ENCODE results near the gene MRPS2. TPM values are rescaled to one million over a fixed set of nuclear protein-coding genes. Genes with fewer than 3 reads are reported as not detected.

Gene MRPS2
- total RNA-seq, 1 donor from 2014 or later, result 23.4 TPM

DNA sequence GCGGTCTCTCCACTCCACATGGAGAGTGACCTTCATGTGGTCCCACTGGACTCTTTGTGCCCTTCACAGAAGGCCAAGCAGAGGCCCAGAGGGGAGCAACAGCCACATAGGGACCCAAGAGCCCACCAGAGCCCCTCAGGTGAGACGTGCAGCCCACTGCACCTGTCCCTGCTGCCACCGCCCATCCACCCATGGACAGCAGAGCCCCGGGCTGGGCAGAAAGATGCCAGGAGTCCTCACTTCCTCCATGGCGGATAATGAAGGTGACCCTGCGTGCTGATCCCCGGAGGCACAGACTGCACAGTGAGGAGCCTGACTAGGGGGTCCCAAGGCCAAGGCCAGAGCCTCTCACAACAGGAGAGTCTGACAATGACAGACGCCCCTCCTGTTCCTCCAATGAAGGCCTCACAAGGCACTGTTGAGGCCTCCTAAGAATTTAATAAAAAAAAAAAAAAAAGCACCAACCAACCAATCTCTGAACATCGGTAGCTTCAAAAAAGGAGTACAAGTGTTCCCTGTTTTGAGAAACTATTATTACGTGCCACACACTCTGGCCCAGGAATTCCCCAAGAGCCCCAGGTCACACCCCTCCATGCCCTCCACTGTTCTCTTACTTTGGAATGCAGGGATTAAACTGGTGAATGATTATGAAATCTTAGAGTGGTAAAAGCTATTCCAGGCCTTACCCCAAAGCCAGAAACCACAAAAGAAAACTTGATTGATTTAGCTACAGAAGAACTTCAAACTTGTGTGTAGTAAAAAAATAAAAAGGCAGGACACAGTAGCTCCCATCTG is 23.7 kb upstream of the MRPS2 start:
- Mint-ChIP-seq H3K27me3 (ENCODE audit: insufficient read depth, low read depth) (peaks cover 12% of the 10 kb centered on the region), H3K4me3 (no peak overlapping the region), H3K4me1 (peaks cover 54% of the 10 kb centered on the region), H3K36me3 (no peaks in the 10 kb centered on the region), H3K9me3 (no peaks in the 10 kb centered on the region), H3K27ac (no peak overlapping the region)
- H3K4me1 ChIP-seq, result peaks cover 30% of the 10 kb centered on the region
- H3K27ac ChIP-seq, result no peak overlapping the region
- H4K20me1 ChIP-seq (ENCODE audit: low read depth), result peaks cover 17% of the 10 kb centered on the region
- DNase-seq (ENCODE audit: low spot score), result no peak
- H3K36me3 ChIP-seq, result no peaks in the 10 kb centered on the region
- H3K4me2 ChIP-seq, result no peak overlapping the region
- peaks cover 27% of the 10 kb centered on the region for H3F3A ChIP-seq (ENCODE audit: low read depth)
- no peak overlapping the region for H2AFZ ChIP-seq (replicated peaks)
- H3K27me3 ChIP-seq, result no peaks in the 10 kb centered on the region
- TF ChIP-seq EZH2 (IDR thresholded peaks at IDR 0.05), result no peak
- no peak for TF ChIP-seq EZH2phosphoT487 (IDR thresholded peaks at IDR 0.05)
- H3K79me2 ChIP-seq (ENCODE audit: low read depth), result peaks cover 18% of the 10 kb centered on the region
- no peak overlapping the region for H3K9ac ChIP-seq
- no peaks in the 10 kb centered on the region for H3K9me3 ChIP-seq (ENCODE audit: low read depth)
- no peak overlapping the region for H3K4me3 ChIP-seq

GRCh38 chr9:135478191-135478590 is 22.3 kb upstream of the MRPS2 start:
- Histone ChIP-seq H3K4me1 (peaks cover 16% of the 10 kb centered on the region), H2AFZ (replicated peaks) (no peak overlapping the region), H3K36me3 (no peaks in the 10 kb centered on the region), H3F3A (ENCODE audit: low read depth) (peaks cover 20% of the 10 kb centered on the region), H3K9me3 (ENCODE audit: low read depth) (no peaks in the 10 kb centered on the region), H3K27ac (no peak overlapping the region), H3K27me3 (no peaks in the 10 kb centered on the region), H3K4me2 (no peak overlapping the region), H3K9ac (no peak overlapping the region), H4K20me1 (ENCODE audit: low read depth) (peaks cover 27% of the 10 kb centered on the region), H3K4me3 (no peak overlapping the region), H3K79me2 (ENCODE audit: low read depth) (peaks cover 31% of the 10 kb centered on the region)
- H3K4me1 Mint-ChIP-seq, result peaks cover 43% of the 10 kb centered on the region
- peak overlapping the region; percentile 60 for H3K27ac Mint-ChIP-seq
- H3K36me3 Mint-ChIP-seq, result peaks cover 2% of the 10 kb centered on the region
- H3K4me3 Mint-ChIP-seq, result peak overlapping the region; percentile 89
- no peak for TF ChIP-seq EZH2phosphoT487 (IDR thresholded peaks at IDR 0.05)
- H3K27me3 Mint-ChIP-seq (ENCODE audit: insufficient read depth, low read depth), result peaks cover 10% of the 10 kb centered on the region
- no peaks in the 10 kb centered on the region for H3K9me3 Mint-ChIP-seq
- no peak for DNase-seq (ENCODE audit: low spot score)

- Histone ChIP-seq H2AFZ (replicated peaks) (no peak overlapping the region), H3K9ac (no peak overlapping the region), H3K4me2 (peak overlapping the region; percentile 79), H3K9me3 (ENCODE audit: low read depth) (no peaks in the 10 kb centered on the region), H3K79me2 (ENCODE audit: low read depth) (peaks cover 38% of the 10 kb centered on the region), H4K20me1 (ENCODE audit: low read depth) (peaks cover 31% of the 10 kb centered on the region), H3F3A (ENCODE audit: low read depth) (peaks cover 20% of the 10 kb centered on the region), H3K27ac (no peak overlapping the region), H3K4me3 (peak overlapping the region; percentile 68), H3K36me3 (no peaks in the 10 kb centered on the region), H3K4me1 (peaks cover 16% of the 10 kb centered on the region), H3K27me3 (no peaks in the 10 kb centered on the region)
- no peaks in the 10 kb centered on the region for H3K9me3 Mint-ChIP-seq
- peak; percentile 50 for DNase-seq (ENCODE audit: low spot score)
- H3K36me3 Mint-ChIP-seq, result peaks cover 5% of the 10 kb centered on the region
- peaks cover 35% of the 10 kb centered on the region for H3K4me1 Mint-ChIP-seq
- peak overlapping the region; percentile 60 for H3K27ac Mint-ChIP-seq
- no peak for TF ChIP-seq EZH2 (IDR thresholded peaks at IDR 0.05)
- TF ChIP-seq, protein P1, sequence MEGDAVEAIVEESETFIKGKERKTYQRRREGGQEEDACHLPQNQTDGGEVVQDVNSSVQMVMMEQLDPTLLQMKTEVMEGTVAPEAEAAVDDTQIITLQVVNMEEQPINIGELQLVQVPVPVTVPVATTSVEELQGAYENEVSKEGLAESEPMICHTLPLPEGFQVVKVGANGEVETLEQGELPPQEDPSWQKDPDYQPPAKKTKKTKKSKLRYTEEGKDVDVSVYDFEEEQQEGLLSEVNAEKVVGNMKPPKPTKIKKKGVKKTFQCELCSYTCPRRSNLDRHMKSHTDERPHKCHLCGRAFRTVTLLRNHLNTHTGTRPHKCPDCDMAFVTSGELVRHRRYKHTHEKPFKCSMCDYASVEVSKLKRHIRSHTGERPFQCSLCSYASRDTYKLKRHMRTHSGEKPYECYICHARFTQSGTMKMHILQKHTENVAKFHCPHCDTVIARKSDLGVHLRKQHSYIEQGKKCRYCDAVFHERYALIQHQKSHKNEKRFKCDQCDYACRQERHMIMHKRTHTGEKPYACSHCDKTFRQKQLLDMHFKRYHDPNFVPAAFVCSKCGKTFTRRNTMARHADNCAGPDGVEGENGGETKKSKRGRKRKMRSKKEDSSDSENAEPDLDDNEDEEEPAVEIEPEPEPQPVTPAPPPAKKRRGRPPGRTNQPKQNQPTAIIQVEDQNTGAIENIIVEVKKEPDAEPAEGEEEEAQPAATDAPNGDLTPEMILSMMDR (IDR thresholded peaks at IDR 0.05), result peak; percentile 33
- H3K27me3 Mint-ChIP-seq (ENCODE audit: insufficient read depth, low read depth), result peaks cover 10% of the 10 kb centered on the region
- peak overlapping the region; percentile 89 for H3K4me3 Mint-ChIP-seq
These were observed 21.5 kb upstream of the MRPS2 start for GRCh38 chr9:135478829-135479468.

DNA sequence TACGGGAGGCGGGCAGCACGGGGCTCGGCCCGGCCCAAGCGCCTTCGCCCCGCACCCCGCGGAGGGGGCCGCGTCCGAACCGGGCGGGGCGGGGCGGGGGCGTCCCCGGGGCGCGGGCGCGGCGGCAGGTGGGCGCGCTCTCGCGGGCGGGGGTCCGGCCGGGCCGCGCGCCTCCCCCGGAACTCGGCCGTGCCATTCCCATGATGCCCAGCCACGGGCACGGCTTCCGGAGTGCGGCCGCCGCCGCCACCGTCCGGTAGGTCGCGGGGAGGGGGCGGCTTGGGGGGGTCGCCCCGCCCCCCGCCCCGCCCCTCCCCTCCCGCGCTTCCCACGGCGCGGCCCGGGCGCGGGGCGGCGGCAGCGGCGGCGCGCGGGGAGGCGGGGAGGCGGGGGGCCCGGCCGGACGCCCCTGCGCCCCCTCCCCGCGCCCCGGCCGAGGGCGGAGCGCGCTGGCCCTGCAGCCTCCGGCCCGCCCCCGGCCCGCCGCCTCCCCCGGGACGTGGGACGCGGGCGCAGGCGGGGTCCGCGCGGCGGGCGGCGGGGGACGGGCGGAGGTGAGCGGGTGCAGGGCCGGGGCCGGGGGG is 20.9 kb upstream of the MRPS2 start, which contains the start of gene PPP1R26:
PPP1R26 (plus strand) TSS at position 314 of the 584 bp plus-strand sequence. CDS start 4,729 bp downstream, outside the sequence.
- H3K79me2 ChIP-seq (ENCODE audit: low read depth), result peaks cover 38% of the 10 kb centered on the region
- peaks cover 10% of the 10 kb centered on the region for H3K27me3 Mint-ChIP-seq (ENCODE audit: insufficient read depth, low read depth)
- H3K9ac ChIP-seq, result peak within 1 kb of the TSS; percentile 76
- peak; percentile 74 for DNase-seq (ENCODE audit: low spot score)
- peak within 1 kb of the TSS; percentile 60 for H3K27ac Mint-ChIP-seq
- H3K27ac ChIP-seq, result no peak within 1 kb of the TSS
- peak within 1 kb of the TSS; percentile 95 for H3K4me2 ChIP-seq
- H2AFZ ChIP-seq (replicated peaks), result no peak within 1 kb of the TSS
- peaks cover 20% of the 10 kb centered on the region for H3F3A ChIP-seq (ENCODE audit: low read depth)
- no peaks in the 10 kb centered on the region for H3K27me3 ChIP-seq
- peaks cover 32% of the 10 kb centered on the region for H3K4me1 Mint-ChIP-seq
- peak within 1 kb of the TSS; percentile 93 for H3K4me3 ChIP-seq
- peaks cover 12% of the 10 kb centered on the region for H3K4me1 ChIP-seq
- H3K9me3 Mint-ChIP-seq, result no peaks in the 10 kb centered on the region
- peaks cover 31% of the 10 kb centered on the region for H4K20me1 ChIP-seq (ENCODE audit: low read depth)
- H3K9me3 ChIP-seq (ENCODE audit: low read depth), result no peaks in the 10 kb centered on the region
- TF ChIP-seq, protein P1 (IDR thresholded peaks at IDR 0.05), result no peak
- TF ChIP-seq EZH2 (IDR thresholded peaks at IDR 0.05) (no peak), EZH2phosphoT487 (IDR thresholded peaks at IDR 0.05) (no peak)
- H3K36me3 Mint-ChIP-seq, result peaks cover 5% of the 10 kb centered on the region
- peak within 1 kb of the TSS; percentile 89 for H3K4me3 Mint-ChIP-seq
- H3K36me3 ChIP-seq, result no peaks in the 10 kb centered on the region

Measured in neural progenitor cell (in vitro differentiated cells).